Stimulated activated naive CD4-positive, alpha-beta T cell treated with Interleukin-2 at 50 U/mL for 16 hours (primary cell): ENCODE results near the gene TPRG1L.
"Not testable (repeated sequence)": the region's sequence is repeated elsewhere in the genome, so short reads cannot be mapped to it uniquely, and the experiment has no call there.

Experiments used
- DNase-seq: peaks from one replicate; lab custom pipeline; 2025; lab: John Stamatoyannopoulos, UW

Gene TPRG1L

GRCh38 chr1:3624200-3625136 is at the start of gene TPRG1L:
TPRG1L (plus strand) TSS chr1:3625015; CDS start chr1:3625073, 58 bp downstream.
- DNase-seq: peak; percentile 97

DNA sequence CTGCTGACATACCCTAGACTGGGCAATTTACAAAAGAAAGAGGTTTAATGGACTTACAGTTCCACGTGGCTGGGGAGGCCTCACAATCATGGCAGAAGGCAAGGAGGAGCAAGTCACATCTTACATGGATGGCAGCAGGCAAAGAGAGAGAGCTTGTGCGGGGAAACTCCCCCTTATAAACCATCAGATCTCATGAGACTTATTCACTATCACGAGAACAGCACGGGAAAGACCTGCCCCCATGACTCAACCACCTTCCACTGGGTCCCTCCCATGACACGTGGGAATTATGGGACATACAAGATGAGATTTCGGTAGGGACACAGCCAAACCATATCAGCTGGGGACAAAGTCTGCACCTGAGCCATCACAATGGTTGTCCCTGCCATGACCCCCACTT is 49.3 kb upstream of the TPRG1L start:
- not testable (repeated sequence) for DNase-seq

DNA sequence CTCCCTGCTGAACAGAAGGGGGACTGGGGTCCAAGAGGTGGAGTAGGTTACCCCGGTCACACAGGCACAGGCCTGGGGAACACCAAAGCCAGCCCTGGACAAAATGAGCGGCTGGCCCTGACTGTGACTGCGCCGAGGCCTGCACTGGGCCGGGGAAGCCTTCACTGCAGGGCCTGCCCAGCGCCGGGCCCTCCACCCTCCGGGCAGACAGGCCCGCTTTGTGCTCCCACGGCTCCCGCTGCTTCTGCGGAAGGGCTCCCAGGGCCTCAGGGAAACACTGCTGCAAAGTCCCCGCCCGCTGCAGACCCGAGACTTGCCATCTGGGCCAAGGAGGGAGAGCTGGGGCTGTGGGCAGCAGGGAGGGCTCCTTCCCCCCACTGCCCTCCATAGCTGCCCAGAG is 48.8 kb upstream of the TPRG1L start:
- no peak for DNase-seq

GRCh38 chr1:3577300-3577699 is 47.5 kb upstream of the TPRG1L start:
- no peak for DNase-seq

DNA sequence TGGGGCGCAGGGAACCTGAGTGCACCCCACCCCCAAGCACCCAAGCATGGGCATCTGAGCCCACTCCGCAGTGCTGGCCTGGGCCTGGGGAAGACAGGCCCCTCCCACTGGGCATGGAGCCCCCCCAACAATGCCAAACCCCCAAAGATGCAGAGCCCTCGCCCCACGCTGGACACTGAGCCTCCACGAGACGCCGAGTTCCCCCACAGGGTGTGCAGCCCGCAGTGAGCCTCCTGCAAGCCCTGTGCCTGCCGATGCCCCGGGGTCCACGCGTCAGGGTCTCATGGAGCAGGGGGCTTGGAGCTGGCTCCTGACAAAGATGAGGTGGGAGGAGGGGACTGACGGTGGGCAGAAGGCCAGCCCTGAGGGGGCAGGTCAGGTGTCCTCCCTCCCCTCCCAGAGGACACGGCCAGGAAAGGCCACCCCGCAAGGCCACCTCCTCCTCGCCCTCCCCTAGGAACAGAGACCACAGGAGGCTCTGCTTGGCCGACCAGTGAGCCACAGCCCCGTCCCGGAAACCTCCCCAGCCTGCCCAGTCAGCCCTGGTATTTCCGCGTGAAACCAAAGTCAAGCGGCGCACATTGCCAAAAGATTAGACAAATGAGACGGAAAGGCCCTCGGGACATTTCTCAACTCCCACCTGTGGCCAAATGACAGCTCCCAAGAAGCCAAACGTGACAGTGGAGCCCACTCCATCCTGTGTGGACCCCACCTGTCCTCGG is 46.9 kb upstream of the TPRG1L start:
- no peak for DNase-seq

DNA sequence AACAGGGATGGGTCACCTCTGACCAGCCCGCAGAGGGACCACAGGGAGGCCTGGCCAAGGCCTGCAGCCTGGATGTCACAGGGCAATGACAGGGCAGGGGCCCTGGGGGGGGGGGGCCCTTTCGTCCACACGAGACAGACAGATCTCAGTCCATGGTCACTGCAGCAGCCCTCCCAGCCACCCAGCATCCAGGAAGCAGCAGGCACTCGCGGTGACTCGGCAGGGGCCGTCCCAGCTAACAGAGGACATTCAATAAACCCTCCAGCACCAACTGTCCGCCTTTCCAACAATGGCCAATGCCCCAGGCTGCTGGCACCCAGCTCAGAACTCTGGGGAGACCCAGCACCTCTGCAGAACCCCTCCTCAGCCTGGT is 46.4 kb upstream of the TPRG1L start:
- DNase-seq: no peak

GRCh38 chr1:3578906-3579305 is 45.9 kb upstream of the TPRG1L start:
- no peak for DNase-seq

- no peak for DNase-seq
Observed at GRCh38 chr1:3579626-3580025, 45.2 kb upstream of the TPRG1L start.

DNA sequence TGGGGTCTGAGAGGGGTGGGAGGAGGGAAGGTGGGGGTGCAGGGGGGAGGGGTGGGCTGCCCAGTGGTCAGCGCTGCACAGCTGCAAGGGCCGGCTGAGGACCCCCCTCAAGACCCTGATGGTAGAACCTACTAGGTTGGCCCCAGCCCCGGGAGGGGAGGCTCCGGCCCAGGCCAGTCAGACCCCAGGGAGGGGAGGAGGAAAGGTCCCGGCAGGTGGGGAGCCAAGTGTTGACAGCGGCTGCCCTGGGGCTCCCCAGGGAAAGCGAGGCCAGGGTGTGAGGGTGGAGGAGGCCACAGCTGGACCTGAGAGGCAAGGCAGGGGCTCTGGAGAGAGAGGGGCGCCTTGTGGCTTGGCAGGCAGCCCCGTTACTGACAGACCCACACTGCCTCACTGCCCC is 44.6 kb upstream of the TPRG1L start:
- no peak for DNase-seq

- no peak for DNase-seq
Observed at GRCh38 chr1:3581296-3582036, 43.3 kb upstream of the TPRG1L start.

DNA sequence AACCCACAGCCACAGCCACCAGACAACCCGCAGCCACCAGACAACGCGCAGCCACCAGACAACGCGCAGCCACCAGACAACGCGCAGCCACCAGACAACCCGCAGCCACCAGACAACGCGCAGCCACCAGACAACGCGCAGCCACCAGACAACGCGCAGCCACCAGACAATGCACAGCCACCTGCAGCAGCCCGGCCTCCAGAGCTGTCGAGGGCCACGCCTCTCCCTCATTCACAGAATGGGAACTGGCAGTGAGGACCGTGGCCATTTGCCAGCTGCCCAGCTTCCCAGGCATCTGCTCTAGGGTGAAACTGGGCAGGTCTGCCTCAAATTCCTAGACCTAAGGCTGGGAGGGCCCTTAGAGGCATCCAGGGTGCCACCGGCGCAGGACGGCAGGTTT is 41.1 kb upstream of the TPRG1L start:
- DNase-seq: not testable (repeated sequence)

DNA sequence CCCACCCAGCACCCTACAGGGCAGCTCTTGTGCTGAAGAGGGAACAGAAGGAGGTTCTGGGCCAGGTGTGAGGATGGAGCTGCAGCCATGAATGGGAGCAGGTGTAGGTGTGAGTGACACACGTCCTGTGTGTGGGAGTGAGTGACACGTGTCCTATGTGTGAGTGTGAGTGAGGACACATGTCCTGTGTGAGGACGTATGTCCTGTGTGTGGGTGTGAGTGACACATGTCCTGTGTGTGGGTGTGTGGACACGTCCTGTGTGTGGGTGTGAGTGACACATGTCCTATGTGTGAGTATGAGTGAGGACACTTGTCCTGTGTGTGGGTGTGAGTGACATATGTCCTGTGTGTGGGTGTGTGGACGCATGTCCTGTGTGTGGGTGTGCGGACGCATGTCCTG is 39.9 kb upstream of the TPRG1L start:
- peak; percentile 23 for DNase-seq

DNA sequence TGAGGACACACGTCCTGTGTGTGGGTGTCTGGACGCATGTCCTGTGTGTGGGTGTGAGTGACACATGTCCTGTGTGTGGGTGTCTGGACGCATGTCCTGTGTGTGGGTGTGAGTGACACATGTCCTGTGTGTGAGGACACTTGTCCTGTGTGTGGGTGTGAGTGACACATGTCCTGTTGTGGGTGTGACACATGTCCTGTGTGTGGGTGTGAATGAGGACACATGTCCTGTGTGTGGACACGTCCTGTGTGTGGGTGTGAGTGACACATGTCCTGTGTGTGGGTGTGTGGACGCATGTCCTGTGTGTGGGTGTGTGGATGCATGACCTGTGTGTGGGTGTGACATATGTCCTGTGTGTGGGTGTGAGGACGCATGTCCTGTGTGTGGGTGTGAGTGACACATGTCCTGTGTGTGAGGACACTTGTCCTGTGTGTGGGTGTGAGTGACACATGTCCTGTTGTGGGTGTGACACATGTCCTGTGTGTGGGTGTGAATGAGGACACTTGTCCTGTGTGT is 39.4 kb upstream of the TPRG1L start:
- not testable (repeated sequence) for DNase-seq

DNA sequence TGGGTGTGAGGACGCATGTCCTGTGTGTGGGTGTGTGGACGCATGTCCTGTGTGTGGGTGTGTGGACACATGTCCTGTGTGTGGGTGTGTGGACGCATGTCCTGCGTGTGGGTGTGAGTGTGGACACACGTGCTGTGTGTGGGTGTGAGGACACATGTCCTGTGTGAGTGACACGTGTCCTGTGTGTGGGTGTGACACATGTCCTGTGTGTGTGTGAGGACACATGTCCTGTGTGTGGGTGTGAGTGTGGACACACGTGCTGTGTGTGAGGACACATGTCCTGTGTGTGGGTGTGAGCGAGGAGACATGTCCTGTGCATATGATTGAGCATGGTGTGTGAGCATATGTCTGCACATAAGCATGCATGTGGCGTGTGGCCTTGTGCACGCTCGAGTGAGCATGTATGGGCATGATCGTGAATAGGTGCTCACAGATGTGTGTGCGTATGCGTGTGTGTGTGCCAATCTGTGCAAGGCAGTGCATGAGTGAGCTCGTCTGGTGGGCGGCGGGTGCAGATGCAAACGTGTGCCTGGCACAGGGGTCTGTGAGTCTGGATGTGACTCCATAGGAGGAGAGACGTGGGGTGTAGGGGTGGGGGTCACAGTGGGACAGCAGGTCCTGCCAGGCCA is 38.8 kb upstream of the TPRG1L start:
- DNase-seq: no peak

DNA sequence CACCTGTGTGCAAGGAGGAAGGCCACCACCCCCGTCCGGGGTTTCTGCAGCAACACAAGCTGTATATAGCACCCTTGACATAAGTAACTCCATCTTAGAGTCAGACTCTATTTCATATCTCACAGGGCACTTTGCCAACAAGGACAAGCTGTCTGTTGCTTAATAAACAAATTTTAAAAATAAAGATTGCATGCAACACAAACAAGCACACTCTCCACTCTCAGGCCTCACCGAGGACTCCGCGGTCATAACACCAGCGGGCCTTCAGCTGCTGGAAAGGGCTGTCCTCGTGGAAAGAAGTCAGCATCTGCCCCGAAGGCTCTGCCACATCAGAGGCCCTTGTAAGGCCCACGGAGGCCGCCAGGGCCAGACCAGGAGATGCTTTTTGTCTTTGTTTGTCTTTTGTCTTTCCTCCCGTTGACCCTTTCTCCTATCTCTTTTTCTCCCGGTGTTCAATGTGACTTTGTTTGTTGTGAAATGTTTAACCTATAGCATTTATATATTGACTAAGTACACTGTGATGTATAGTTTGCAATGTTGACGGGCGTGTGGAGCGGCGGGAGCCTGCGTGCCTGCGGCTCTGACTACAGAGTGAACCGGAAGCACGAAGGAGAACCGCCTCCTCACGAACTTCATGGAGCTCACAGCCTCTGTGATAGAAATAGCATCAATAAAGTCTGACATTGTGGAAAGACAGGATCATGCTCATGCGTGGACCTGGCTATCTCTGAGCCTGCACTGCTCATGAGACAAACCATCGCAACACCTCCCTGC is 37.6 kb upstream of the TPRG1L start:
- DNase-seq: no peak

DNA sequence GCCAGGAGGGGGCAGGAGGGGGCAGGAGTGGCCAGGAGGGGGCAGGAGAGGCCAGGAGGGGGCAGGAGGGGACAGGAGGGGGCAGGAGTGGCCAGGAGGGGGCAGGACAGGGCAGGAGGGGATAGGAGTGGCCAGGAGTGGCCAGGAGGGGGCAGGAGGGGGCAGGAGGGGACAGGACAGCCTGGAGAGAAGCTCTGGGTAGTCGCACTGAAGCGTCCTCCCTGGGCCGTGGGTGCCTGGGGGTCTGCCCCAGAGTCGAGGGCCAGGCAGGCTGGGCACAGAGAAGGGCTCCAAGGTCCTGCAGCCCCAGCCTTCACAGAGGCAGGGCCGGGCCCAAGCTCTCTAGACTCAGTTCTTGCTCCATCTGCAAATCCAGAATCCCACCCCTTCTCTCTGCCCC is 36.4 kb upstream of the TPRG1L start:
- DNase-seq: no peak

DNA sequence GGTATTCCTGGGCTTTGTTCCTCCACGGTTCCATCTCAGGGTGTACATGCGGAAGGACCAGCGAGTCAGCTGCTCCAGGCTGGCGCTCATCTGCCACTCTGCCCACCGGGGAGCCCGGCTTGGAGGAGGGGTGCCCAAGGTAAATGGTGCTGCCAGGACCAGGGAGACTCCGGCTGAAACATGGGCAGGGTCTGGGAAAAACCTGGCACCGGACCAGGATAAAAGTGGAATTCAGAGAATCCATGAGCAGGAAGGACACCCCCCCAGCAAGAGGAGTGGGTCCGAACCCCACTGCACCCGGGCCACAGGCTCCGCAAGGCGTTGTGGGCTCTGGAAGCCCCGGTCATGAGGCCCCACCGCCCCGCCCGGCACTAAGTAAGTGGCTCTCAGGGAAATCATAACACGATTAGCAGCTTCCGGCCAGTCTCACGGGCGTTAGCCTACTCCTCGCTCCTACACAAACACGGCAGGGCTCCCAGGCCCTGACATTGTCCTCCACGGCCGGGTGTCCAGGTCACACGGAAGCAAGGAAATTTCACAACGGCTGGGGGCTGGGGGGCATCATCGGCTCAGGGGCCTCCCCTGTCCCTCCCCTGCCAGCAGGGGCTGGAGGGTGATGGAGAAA is 34.6 kb upstream of the TPRG1L start:
- DNase-seq: no peak

- DNase-seq: no peak
Observed at GRCh38 chr1:3590951-3591865, 33.6 kb upstream of the TPRG1L start.

- no peak for DNase-seq
Observed at GRCh38 chr1:3593334-3593733, 31.5 kb upstream of the TPRG1L start.

GRCh38 chr1:3593745-3594144 is 31.1 kb upstream of the TPRG1L start:
- no peak for DNase-seq
